Psoas muscle (tissue), 8 donors: ENCODE data around the gene UCN3. TPM values are rescaled to one million over a fixed set of nuclear protein-coding genes. Genes with fewer than 3 reads are reported as not detected.

Source experiments
- ATAC-seq, 4 donors: fragments of 200-7000 bp; cut with Tn5 transposase; one replicate each; pipeline ENCODE4 v1.9.1; 2020; ENCODE audit warnings: moderate library complexity in 3 of 4, mild to moderate bottlenecking in 2 of 4
- DNase-seq, 2 donors: peaks; one replicate each; pipeline ENCODE4 v3.0.0-alpha.2; 2020
- H3K27ac ChIP-seq: fragments of 200-600 bp; one replicate; pipeline ENCODE4 v1.8.0; 2022
- H3K27me3 ChIP-seq, 3 donors: fragments of 200-600 bp in 1 of 3; one replicate each; pipeline versions ENCODE4 v1.6.1 to v1.8.0; 2013 to 2022; ENCODE audit warnings: low read length in 2 of 3, mild to moderate bottlenecking in 2 of 3, moderate library complexity in 1 of 3; ENCODE audit not compliant: insufficient read depth in 3 of 3
- H3K36me3 ChIP-seq, 2 donors: fragments of 200-600 bp in 1 of 2; one replicate each; pipeline versions ENCODE4 v1.6.1 to v1.8.0; 2013 to 2022; ENCODE audit warnings: low read depth in 1 of 2, mild to moderate bottlenecking in 1 of 2, moderate library complexity in 1 of 2; ENCODE audit not compliant: insufficient read depth in 1 of 2
- H3K4me1 ChIP-seq: fragments of 200-600 bp; one replicate; pipeline ENCODE4 v1.8.0; 2022
- H3K4me3 ChIP-seq: fragments of 200-600 bp; one replicate; pipeline ENCODE4 v1.8.0; 2022; ENCODE audit warnings: mild to moderate bottlenecking
- H3K9me3 ChIP-seq: fragments of 200-600 bp; one replicate; pipeline ENCODE4 v1.8.0; 2022
- CTCF ChIP-seq: fragments of 200-600 bp; IDR thresholded peaks from one replicate; pipeline ENCODE4 v1.8.0; 2022; ENCODE audit warnings: antibody characterized with exemption
- WGBS, 3 donors: extraction: QIAGEN DNeasy Blood & Tissue Kit; methylation state at CpG; one replicate each; pipeline versions ENCODE4 v1.1.6 to v1.1.7; 2013; 5-methylcytosine and 5-hydroxymethylcytosine counted together
- intact Hi-C, 2 donors: fragments of 100-400 bp; cut with DNase I; formaldehyde crosslinking; loops; one replicate each; pipeline versions ENCODE4 v1.11.0 to v1.14.2; 2022
- polyA plus RNA-seq, 3 donors: library from polyadenylated mRNA; stranded (reverse); fragments of 200-250 nt; gene quantifications; one replicate each; pipeline ENCODE4 v1.2.3, GENCODE V29; 2013
- total RNA-seq, 4 donors: library from RNA; stranded (reverse); fragmentation: NEBNext Ultra II Directional in 2 of 4; extraction: Animal tissue kit (Norgen Biotek cat#: 25700) in 2 of 4; gene quantifications; one replicate each; pipeline versions ENCODE4 v1.2.1 to v1.2.4, GENCODE V29; 2021 to 2023
- donor health status: healthy with polysubstance abuse.
- donor health status: DM: no; HTN: no; CAD: no; lungs with moderate emphysema.
- donor health status: Bipolar disorder and iron deficiency.
- donor health status: healthy.
- donor health status: DM: yes; HTN: yes; CAD: no.
- donor health status: DM: no; HTN: no; CAD: no.
- donor health status: DM: no; HTN: no; CAD: no.
- donor health status: DM: yes; HTN: yes; CAD: no.

The UCN3 gene
- total and polyA plus RNA-seq, 7 donors: not detected

- 85 to 98% (median 94%) methylated on average over 3 of the region's 3 CpGs for WGBS, 3 donors
- no peak for TF ChIP-seq CTCF
- H3K27me3 ChIP-seq: no peaks in the 10 kb centered on the region
- H3K4me1 ChIP-seq: no peaks in the 10 kb centered on the region
- H3K27ac ChIP-seq: no peak overlapping the region
- H3K4me3 ChIP-seq: no peak overlapping the region
- DNase-seq: no peak
- ATAC-seq: no peak
- intact Hi-C loops: no loop called here
- no peaks in the 10 kb centered on the region for H3K9me3 ChIP-seq
- H3K36me3 ChIP-seq: no peaks in the 10 kb centered on the region
Observed at GRCh38 chr10:5343092-5343491, 21.7 kb upstream of the UCN3 start.

DNA sequence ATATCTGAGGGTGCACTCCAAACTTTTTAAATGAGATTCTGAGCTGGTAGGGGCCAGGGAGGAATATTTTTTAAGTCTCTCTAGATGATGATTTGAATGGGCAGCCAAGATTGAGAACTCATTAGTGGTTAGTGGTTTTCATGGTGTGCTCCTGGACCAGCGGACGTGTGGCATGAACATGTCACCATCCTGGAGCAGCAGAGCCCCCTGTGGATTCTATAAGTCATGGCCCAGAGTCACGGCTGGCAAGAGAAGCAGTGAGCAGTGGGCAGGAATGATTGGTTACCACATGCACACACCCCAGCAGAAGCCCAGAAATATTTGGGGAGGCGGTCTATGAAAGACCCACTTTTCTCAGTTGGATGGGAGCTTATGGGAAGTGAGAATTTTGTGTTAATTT lies 21.2 kb upstream of the UCN3 start:
- 60 to 72% (median 62%) methylated on average over 4 of the region's 4 CpGs for WGBS, 3 donors
- H3K4me3 ChIP-seq: no peak overlapping the region
- no peaks in the 10 kb centered on the region for H3K27me3 ChIP-seq
- no peaks in the 10 kb centered on the region for H3K36me3 ChIP-seq
- H3K4me1 ChIP-seq: no peaks in the 10 kb centered on the region
- no peak overlapping the region for H3K27ac ChIP-seq
- TF ChIP-seq CTCF: no peak
- no peaks in the 10 kb centered on the region for H3K9me3 ChIP-seq
- ATAC-seq (no peak), DNase-seq (no peak)
- intact Hi-C loops: no loop called here

GRCh38 chr10:5343979-5344378 lies 20.8 kb upstream of the UCN3 start:
- intact Hi-C loops: no loop called here
- 37 to 54% (median 45%) methylated on average over 4 of the region's 4 CpGs for WGBS, 3 donors

DNA sequence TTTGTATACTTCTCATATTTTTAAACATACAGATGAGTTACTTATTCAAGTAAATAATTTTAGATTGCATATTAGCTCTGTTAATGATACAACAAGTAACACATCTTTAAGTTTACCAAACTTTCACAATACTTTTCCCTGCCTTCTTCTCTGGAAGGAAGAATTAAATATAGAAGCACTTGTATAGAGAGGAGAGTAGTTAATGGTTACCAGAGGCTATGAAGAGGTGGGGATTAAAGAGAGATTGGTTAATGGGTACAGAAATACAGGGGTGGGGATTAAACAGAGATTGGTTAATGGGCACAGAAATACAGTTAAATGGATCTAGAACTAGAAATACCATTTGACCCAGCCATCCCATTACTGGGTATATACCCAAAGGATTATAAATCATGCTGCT lies 20.0 kb upstream of the UCN3 start:
- Histone ChIP-seq H3K9me3 (no peaks in the 10 kb centered on the region), H3K36me3 (no peaks in the 10 kb centered on the region), H3K4me3 (no peak overlapping the region), H3K4me1 (no peaks in the 10 kb centered on the region), H3K27me3 (no peaks in the 10 kb centered on the region), H3K27ac (no peak overlapping the region)
- no peak for DNase-seq
- intact Hi-C loops: no loop called here
- ATAC-seq: no peak
- TF ChIP-seq CTCF: no peak

More at GRCh38 chr10:5343979-5344378, 20.8 kb upstream of the UCN3 start:
- TF ChIP-seq CTCF: no peak
- no peaks in the 10 kb centered on the region for H3K27me3 ChIP-seq
- no peaks in the 10 kb centered on the region for H3K9me3 ChIP-seq
- no peak for ATAC-seq
- H3K4me1 ChIP-seq: no peaks in the 10 kb centered on the region
- no peak overlapping the region for H3K27ac ChIP-seq
- H3K4me3 ChIP-seq: no peak overlapping the region
- no peaks in the 10 kb centered on the region for H3K36me3 ChIP-seq
- no peak for DNase-seq

DNA sequence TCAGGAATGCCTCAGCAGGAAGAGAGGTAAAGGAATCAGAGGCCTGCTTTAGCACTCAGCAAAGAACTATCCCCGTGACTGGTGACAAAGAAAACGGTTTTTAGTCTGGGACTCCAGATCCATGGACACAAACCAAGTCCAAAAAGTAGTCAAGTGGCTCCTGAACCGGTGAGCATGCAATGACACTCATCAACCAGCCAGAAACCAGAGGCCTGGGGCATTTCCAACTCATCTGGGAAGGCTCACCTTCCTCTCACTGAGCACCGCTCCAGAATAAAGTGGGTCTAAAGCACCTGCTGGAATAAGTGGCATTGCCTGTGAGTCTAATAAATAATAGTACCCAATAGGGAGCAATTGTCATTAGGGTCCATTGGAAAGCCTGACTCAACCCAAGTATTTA lies 17.9 kb upstream of the UCN3 start:
- intact Hi-C loops: no loop called here

More for the DNA sequence above, 17.9 kb upstream of the UCN3 start:
- no peak for ATAC-seq
- no peaks in the 10 kb centered on the region for H3K36me3 ChIP-seq
- WGBS, 3 donors: 65 to 81% (median 78%) methylated on average over 4 of the region's 4 CpGs
- no peaks in the 10 kb centered on the region for H3K27me3 ChIP-seq
- H3K4me3 ChIP-seq: no peak overlapping the region
- H3K9me3 ChIP-seq: no peaks in the 10 kb centered on the region
- H3K4me1 ChIP-seq: no peaks in the 10 kb centered on the region
- H3K27ac ChIP-seq: no peak overlapping the region
- DNase-seq: no peak
- TF ChIP-seq CTCF: no peak
